NCI-H510A (cell line): ENCODE measurements around the gene UVSSA.
"Not testable (repeated sequence)": the region's sequence is repeated elsewhere in the genome, so short reads cannot be mapped to it uniquely, and the experiment has no call there.

ENCODE experiments used
- DNase-seq: peaks from one replicate; lab custom pipeline; 2025; lab: John Stamatoyannopoulos, UW

UVSSA gene

GRCh38 chr4:1376841-1377605 lies 30.0 kb downstream of the UVSSA start:
- no peak for DNase-seq

GRCh38 chr4:1377606-1378261 lies 30.7 kb downstream of the UVSSA start:
- no peak for DNase-seq

GRCh38 chr4:1378559-1379231 lies 31.7 kb downstream of the UVSSA start:
- DNase-seq = no peak

- DNase-seq = no peak
These were observed 32.4 kb downstream of the UVSSA start for GRCh38 chr4:1379351-1379781.

DNA sequence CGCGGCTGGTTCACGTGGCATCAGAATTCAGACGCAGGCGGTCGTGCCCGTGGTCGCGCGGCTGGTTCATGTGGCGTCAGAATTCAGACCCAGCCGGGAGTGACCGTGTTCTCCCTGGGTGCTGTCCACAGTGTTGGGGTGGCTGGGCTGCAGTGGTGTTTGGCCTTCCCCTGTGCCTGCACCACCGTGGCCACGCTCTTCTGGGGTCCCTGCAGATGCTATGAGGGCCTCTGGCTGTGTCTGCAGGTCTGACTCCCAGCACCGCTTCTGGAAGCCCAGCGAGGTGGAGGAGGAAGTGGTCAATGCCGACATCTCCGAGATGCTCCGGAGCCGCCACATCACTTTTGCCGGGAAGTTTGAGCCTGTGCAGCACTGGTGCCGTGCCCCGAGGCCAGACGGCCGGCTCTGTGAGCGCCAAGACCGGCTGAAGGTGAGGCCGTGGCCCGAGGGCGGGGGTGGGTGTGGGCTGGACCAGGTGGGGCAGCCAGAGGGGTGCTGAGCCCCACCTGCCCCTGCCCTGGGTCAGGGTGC lies 32.9 kb downstream of the UVSSA start:
- DNase-seq = no peak

- DNase-seq = no peak
These were observed 33.6 kb downstream of the UVSSA start for GRCh38 chr4:1380368-1381151.

- DNase-seq = no peak
These were observed 34.2 kb downstream of the UVSSA start for GRCh38 chr4:1381181-1381621.

DNA sequence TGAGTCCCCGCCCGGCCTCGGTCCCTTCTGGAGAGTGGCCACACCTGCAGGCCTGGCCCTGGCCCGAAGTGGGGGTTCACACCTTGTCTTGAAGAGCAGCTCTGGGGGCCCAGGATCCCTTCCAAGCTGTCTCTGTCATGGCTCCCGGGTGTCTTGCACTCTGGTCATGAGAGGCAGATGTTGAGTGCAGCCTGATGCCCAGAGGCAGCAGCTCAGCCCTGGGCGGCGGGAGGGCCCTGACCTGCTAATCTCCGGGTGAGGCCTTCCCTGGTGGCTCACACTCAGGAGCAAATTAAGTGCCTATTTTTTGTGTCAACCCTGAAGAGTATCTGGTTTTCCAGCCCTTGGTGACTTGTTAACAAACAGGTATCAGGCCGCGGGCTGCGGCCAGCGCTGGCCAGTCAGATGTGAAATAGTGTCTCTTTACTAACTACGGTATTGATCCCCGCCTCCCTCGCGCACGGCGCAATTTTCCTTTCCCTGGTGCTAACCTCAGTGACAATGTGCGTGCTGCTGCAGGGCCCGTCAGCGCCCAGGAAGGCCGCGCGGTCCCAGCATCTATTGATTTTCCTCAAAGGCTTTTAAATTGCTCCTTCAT lies 35.0 kb downstream of the UVSSA start:
- no peak for DNase-seq

DNA sequence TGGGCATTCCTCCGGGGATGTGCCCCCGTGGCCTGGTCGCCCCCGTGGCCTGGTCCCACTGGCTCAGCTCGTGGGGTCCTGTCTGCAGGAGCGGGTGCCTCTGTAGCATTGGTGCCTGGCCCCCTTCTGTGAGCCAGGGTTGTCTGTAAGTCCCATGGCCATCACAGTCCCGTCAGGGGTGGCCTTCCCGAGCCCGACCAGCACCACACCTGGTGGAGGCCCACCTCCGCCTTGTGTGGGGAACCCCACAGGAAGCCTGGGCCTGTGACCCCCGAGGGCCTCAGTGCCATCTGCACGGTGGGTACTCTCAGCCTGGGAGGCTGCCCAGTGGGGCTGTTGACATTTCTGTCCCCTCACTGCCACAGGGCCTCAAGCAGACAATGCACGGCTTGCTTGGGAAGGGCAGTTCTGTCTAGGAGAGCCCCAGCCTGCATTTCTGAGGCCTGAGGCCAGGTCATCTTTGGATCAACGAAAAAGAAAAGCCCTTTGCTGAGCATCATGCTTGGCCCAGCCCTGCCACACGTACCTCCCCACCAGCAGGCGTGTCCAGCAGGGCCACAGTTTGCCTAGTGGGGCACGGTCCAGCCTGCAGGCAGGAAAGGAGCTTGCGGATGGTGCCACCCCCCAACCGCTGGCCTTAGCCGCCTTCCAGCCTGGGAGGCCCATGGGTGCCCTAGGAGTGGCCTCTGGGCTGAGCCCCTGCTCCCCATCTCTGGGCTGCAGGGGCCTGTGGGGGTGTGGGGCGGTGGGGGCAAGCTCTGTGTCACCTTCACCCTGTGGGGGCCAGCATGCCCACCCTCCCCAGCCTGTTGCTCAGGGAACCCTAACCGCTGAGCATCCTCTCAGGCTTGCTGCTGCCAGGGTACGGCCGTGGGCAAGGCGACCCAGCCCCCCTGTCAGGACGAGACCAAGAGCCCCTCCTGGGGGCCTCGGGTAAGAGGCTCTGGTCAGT lies 36.0 kb downstream of the UVSSA start:
- no peak for DNase-seq

- no peak for DNase-seq
These were observed 37.0 kb downstream of the UVSSA start for GRCh38 chr4:1383728-1384591.

DNA sequence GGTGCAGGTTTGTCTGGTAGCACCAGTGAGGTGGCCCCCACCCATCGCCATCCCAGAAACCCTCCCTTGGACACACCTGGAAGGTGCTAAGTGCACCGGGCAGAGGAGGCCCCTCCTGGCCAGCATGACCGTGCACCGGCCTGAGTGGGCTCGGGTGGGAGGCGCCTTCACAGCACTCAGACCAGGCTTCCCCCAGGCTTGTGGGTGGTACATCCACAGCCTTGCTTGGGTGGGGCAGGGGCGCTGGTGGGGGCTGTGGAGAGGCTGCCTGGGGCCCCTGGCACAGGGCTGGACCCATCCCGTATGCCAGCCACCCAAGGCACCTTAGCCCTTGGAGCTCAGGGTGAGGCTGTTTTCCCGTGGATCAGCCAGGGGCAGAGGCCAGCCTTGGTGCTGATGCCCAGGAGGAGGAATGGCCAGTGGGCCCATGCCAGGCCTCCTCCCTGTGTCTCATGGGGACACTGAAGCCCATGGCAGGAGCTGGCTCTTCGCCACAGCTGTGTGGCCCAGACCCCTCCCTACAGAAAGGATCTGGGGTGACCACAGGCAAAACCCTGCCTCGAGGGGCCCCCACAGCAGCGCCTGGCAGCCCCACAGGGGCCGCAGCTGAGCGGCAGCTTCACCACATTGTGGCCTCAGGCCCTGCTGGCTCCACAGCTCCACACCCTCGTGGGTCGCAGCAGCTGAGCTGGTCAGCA lies 37.8 kb downstream of the UVSSA start:
- DNase-seq = no peak

DNA sequence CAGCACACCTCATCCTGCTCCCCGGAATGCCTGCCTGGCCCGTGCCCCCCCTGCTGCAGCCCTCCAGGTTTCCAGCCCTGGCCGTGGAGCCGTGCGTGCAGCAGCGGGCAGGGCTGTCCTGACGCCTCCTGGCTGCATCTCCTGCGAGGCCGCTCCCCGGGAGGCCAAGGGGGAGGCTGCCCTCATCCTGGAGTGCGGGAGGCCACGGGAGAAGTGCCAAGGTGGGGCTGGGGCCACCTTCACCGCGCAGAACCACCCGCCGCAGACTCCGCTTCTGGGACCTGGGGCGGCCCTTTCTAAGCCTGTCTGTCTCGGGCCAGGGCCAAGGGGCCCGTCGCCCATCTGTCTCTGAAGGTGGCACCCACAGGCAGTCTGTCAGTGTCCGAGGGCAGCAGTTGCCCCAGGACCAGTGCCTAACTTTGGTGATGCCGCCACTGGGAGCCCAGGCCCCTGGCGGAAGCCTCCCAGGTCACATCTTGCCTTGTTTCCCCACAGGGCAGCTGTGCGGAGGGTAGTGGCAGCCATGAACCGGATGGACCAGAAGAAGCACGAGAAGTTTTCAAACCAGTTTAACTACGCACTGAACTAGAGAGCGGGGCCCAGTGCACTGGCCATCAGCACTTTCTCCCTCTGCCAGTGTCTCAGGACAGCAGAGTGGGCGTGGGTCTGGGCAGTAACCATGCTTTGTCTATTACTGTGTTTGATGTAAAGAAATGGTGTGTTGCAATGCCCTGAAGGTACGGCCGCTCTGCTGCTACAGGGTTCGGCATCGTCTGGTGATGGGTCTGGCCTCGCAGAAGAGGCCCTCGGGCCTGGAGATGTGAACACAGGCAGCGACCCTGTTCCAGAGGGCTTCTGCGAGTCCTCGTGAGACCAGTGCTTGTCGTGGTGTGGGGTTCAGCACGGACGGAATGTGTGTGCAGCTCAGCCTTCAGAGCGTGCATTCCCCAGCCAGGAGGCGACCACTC lies 38.6 kb downstream of the UVSSA start:
- DNase-seq = no peak

DNA sequence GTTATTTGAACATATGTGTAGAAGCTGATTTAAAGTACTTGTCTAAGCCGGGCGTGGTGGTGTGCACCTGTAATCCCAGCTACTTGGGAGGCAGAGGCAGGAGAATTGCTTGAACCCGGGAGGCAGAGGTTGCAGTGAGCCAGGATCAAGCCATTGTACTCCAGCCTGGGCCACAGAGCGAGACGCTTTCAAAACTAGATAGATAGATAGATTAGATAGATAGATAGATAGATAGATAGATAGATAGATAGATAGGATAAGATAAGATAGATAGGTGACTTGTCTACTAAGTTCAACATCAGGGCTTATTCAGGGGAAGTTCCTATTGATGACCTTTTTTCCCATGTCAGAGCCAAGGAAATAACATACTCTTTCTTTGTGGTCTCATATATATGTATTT lies 46.4 kb downstream of the UVSSA start:
- DNase-seq = not testable (repeated sequence)

- no peak for DNase-seq
These were observed 46.9 kb downstream of the UVSSA start for GRCh38 chr4:1393866-1394265.

GRCh38 chr4:1394554-1395388 lies 47.8 kb downstream of the UVSSA start:
- not testable (repeated sequence) for DNase-seq

GRCh38 chr4:1395389-1395820 lies 48.4 kb downstream of the UVSSA start:
- not testable (repeated sequence) for DNase-seq
